ENCODE results near the gene TAF13.

TAF13 gene

DNA sequence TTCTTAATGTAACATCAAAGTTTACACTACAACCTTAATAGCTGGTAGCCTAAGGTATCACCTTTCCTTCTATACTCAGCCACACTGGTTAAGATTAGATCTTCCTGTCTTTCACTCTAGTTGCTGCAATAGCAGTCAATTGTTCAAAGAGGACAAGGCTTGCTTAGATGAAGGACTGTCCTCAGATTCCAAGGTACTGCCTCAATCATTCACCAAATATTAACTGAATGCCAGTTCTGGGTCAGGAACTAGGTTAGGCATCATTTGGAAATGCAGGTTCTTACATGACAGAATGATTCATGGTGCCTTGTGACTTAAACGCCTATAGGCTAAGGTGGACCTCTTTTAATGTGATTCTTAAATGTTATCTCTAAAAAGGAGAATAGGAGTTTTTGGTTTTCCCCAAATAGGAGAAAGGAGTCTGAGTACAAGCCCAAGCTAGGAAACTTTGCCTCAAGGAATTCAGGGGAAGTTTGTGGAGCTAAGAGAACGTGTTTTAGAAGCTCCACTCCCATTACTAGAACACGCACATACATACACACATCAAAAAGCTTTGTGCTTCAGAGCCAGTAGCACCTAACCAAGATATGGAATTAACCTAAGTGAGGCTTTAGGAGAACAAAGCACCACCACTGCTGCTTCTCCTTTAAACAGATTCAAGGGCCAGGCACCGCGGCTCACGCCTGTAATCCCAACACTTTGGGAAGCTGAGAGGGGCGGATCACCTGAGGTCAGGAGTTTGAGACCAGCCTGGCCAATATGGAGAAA lies 25.4 kb downstream of the TAF13 start:
- TF ChIP-seq, protein P1, sequence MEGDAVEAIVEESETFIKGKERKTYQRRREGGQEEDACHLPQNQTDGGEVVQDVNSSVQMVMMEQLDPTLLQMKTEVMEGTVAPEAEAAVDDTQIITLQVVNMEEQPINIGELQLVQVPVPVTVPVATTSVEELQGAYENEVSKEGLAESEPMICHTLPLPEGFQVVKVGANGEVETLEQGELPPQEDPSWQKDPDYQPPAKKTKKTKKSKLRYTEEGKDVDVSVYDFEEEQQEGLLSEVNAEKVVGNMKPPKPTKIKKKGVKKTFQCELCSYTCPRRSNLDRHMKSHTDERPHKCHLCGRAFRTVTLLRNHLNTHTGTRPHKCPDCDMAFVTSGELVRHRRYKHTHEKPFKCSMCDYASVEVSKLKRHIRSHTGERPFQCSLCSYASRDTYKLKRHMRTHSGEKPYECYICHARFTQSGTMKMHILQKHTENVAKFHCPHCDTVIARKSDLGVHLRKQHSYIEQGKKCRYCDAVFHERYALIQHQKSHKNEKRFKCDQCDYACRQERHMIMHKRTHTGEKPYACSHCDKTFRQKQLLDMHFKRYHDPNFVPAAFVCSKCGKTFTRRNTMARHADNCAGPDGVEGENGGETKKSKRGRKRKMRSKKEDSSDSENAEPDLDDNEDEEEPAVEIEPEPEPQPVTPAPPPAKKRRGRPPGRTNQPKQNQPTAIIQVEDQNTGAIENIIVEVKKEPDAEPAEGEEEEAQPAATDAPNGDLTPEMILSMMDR (IDR thresholded peaks at IDR 0.05; ENCODE audit: insufficient read depth, low read depth, low read length, missing control alignments): no peak
- H3K4me3 ChIP-seq (ENCODE audit: low read length): no peak overlapping the region
- DNase-seq (ENCODE audit: low read depth): peak; percentile 90

DNA sequence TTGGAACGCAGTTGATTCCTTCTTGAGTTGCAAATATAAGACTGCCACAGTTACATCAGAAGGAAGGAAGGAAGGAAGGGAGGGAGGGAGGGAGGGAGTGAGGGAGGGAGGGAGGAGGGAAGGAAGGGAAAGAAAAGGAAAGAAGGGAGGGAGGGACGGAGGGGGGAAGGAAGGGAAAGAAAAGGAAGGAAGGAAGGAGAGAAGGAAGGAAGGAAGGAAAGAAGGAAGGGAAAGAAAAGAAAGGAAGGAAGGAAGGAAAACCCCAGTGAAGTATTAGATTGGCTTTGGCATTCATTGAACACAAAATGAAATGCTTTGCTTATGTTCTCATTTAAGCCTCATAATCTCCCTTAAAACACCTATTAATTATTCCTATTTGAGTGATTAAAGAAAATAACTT lies 27.5 kb downstream of the TAF13 start:
- no peak overlapping the region for H3K4me3 ChIP-seq (ENCODE audit: low read length)
- no peak for DNase-seq (ENCODE audit: low read depth)
- TF ChIP-seq, protein P1 (IDR thresholded peaks at IDR 0.05; ENCODE audit: insufficient read depth, low read depth, low read length, missing control alignments): no peak

DNA sequence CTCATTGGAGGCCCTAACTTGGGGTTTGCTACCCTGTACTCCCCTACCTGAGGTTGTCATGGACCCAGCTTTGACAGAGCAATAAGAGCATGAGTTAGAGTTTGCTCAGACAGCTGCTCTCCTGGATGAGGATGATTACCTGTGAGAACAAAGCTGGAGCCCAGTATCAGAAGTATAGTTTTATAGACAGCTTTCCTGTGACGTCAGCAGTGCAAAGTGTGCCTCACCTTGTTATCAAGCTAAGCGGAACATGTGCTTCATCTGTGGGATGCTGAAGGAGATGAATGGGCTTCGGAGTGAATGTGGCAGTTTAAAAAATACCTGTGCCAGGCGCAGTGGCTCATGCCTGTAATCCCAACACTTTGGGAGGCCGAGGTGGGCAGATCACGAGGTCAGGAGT lies 28.5 kb downstream of the TAF13 start:
- TF ChIP-seq, protein P1 (IDR thresholded peaks at IDR 0.05; ENCODE audit: insufficient read depth, low read depth, low read length, missing control alignments): no peak

DNA sequence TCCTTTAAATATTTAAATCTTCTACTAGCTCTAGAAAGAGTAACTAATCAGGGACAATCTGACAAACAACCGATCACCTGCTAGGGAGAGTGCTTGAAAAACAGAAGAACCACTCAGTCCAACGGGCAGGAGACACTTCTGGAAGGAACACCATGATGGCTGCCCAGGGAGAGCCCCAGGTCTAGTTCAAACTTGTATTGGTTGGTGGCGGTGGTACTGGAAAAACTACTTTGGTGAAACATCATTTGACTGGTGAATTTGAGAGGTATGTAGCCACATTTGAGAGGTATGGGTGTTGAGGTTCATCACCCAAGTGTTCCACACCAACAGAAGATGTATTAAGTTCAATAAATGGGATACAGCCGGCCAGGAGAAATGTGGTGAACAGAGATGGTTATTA lies 29.1 kb downstream of the TAF13 start:
- TF ChIP-seq, protein P1 (IDR thresholded peaks at IDR 0.05; ENCODE audit: insufficient read depth, low read depth, low read length, missing control alignments): no peak
- peak; percentile 71 for DNase-seq (ENCODE audit: low read depth)
- no peak overlapping the region for H3K4me3 ChIP-seq (ENCODE audit: low read length)

More for the DNA sequence above, 28.5 kb downstream of the TAF13 start:
- H3K4me3 ChIP-seq (ENCODE audit: low read length): no peak overlapping the region
- DNase-seq (ENCODE audit: low read depth): no peak

DNA sequence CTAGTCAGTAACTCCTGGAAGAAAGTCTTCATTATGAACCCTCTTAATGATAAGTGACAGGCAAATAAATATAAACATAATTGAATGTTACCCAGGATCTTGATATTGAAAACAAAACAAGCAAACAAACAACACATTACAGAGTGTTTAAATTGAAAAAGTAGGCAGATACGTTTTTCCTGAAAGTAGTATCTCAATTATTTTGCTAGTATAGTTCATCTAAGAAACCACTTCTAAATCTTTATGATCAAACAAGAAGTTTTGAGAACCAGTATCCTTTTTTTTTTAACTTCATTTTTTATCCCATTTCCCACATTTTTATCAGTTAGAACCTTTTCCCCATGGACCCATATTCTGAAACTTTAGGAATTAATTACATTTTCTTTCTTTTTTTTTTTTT lies 30.2 kb downstream of the TAF13 start:
- H3K4me3 ChIP-seq (ENCODE audit: low read length): no peak overlapping the region
- TF ChIP-seq, protein P1 (IDR thresholded peaks at IDR 0.05; ENCODE audit: insufficient read depth, low read depth, low read length, missing control alignments): no peak
- no peak for DNase-seq (ENCODE audit: low read depth)

DNA sequence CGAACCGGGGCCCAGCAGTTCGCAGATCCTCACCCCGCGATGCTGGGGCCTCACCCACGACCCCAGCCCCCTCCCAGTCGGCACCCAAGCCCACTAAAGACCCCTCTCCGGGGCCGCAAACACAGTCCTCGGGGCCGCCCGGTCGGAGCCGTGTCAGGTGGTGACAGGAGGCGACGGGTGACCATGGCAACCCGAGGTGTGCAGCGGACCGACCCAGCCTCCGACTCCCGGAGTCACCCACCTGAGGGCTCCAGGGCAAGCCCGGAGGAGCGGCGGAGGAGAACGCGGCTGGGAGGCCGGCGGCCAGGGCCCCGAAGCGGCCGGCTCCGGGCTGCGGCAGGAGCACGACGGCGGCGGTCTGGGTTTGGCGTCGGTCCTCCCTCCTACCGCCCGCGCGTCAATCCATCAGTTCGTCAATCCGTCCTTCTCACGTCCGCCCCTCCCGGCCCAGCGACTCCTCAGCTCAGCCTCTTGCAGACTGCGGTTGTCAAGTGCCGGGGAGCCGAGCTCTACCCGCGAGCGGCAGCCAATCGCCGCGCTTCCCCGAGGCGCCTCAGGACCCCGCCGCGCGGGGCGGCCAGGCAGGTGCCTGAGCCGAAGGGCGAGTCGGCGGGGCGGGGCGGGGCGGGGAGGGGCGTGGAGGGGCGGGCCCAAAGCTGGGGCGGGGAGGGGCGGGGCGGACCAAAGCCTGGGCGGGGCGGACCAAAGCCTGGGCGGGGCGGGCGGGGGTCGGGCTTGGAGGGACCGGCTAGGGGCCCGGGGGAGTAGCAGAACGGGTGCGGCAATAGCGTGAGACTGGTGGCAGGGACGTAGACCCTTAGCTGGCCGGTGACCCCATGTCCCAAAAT lies 34.0 kb downstream of the TAF13 start, which contains the start of gene WDR47:
TSS of gene WDR47 (minus strand) at position 482 of the 848 bp plus-strand sequence. CDS start 18,590 bp downstream, outside the sequence.
- TF ChIP-seq, protein P1 (IDR thresholded peaks at IDR 0.05; ENCODE audit: insufficient read depth, low read depth, low read length, missing control alignments): no peak
- H3K4me3 ChIP-seq (ENCODE audit: low read length): peak within 1 kb of the TSS; percentile 89
- peak; percentile 99 for DNase-seq (ENCODE audit: low read depth)

Measured in epithelial cell of esophagus (primary cell).